T-cell (primary cell): ENCODE results near the gene MAEL. TPM values are rescaled to one million over a fixed set of nuclear protein-coding genes. Genes with fewer than 3 reads are reported as not detected.

Experiments
- ATAC-seq, 4 experiments: fragments of 200-7000 bp in 3 of 4; fragments of 150-1000 bp in 1 of 4; cut with Tn5 transposase; replicated peaks in 1 of 4; 1 replicate in 3 of 4; 2 replicates in 1 of 4; pipeline ENCODE4 v1.10.0; 2021; ENCODE audit warnings: moderate library complexity in 3 of 4, mild to moderate bottlenecking in 2 of 4, moderate number of reproducible peaks in 1 of 4
- CTCF ChIA-PET, 2 donors: fragments of 300-600 bp; sonication (Branson Sonifier 250); formaldehyde crosslinking; loops; one replicate each; lab custom pipeline; 2022; ENCODE audit warnings: antibody characterized with exemption in 2 of 2; lab: Charles Lee
- POLR2A ChIA-PET, 2 donors: fragments of 300-600 bp; sonication (Branson Sonifier 250); formaldehyde crosslinking; loops; one replicate each; lab custom pipeline; 2022; ENCODE audit warnings: antibody characterized with exemption in 2 of 2; lab: Charles Lee
- DNase-seq, 35 experiments: peaks; one replicate each; pipeline versions ENCODE4 v3.0.0 to v3.0.0-alpha.2; 2013 to 2023
- H3K27ac ChIP-seq: one replicate; pipeline ENCODE4 v1.5.1; 2013; ENCODE audit warnings: low read length
- H3K27me3 ChIP-seq, 2 experiments: replicated peaks in 1 of 2; 1 replicate in 1 of 2; 2 replicates in 1 of 2; pipeline versions ENCODE4 v1.6.1 to v1.7.0; 2013; ENCODE audit warnings: low read length in 1 of 2, mixed read lengths in 1 of 2; ENCODE audit not compliant: control insufficient read depth in 2 of 2, insufficient read depth in 2 of 2; ENCODE audit errors: extremely low read depth in 1 of 2
- H3K36me3 ChIP-seq, 2 donors: 1 replicate in 1 of 2; 2 replicates in 1 of 2; pipeline versions ENCODE4 v1.6.1 to v1.7.0; 2013; ENCODE audit warnings: low read length in 1 of 2; ENCODE audit not compliant: control insufficient read depth in 2 of 2, insufficient read depth in 1 of 2; ENCODE audit errors: extremely low read depth in 1 of 2
- H3K4me1 ChIP-seq, 2 experiments: 1 replicate in 1 of 2; 2 replicates in 1 of 2; pipeline versions ENCODE4 v1.6.1 to v1.7.0; 2013; ENCODE audit warnings: low read length in 2 of 2, mixed read lengths in 1 of 2; ENCODE audit not compliant: insufficient read depth in 2 of 2, control insufficient read depth in 1 of 2; ENCODE audit errors: extremely low read depth in 1 of 2
- H3K4me3 ChIP-seq, 2 donors: 1 replicate in 1 of 2; 2 replicates in 1 of 2; pipeline versions ENCODE4 v1.5.1 to v1.7.0; 2013; ENCODE audit warnings: mild to moderate bottlenecking in 2 of 2, low read length in 1 of 2, moderate library complexity in 1 of 2; ENCODE audit not compliant: control insufficient read depth in 1 of 2; ENCODE audit errors: extremely low read depth in 1 of 2
- H3K9me3 ChIP-seq: 2 replicates; pipeline ENCODE4 v1.7.0; 2013
- H3K27ac Mint-ChIP-seq, 2 donors: one replicate each; pipeline ENCODE4 v1.8.0; 2020 to 2021; ENCODE audit warnings: mild to moderate bottlenecking in 2 of 2, mixed read lengths in 2 of 2
- H3K27me3 Mint-ChIP-seq, 2 donors: one replicate each; pipeline ENCODE4 v1.8.0; 2021 to 2022; ENCODE audit warnings: mixed read lengths in 2 of 2
- H3K36me3 Mint-ChIP-seq: one replicate; pipeline ENCODE4 v1.8.0; 2021; ENCODE audit warnings: mixed read lengths
- H3K4me1 Mint-ChIP-seq, 3 donors: one replicate each; pipeline ENCODE4 v1.8.0; 2020 to 2022; ENCODE audit warnings: mixed read lengths in 3 of 3, mild to moderate bottlenecking in 1 of 3
- H3K4me3 Mint-ChIP-seq, 3 donors: one replicate each; pipeline ENCODE4 v1.8.0; 2020 to 2022; ENCODE audit warnings: mild to moderate bottlenecking in 3 of 3, mixed read lengths in 3 of 3, moderate library complexity in 3 of 3
- H3K9me3 Mint-ChIP-seq, 3 donors: one replicate each; pipeline ENCODE4 v1.8.0; 2020 to 2022; ENCODE audit warnings: mixed read lengths in 3 of 3
- WGBS: methylation state at CpG from one replicate; pipeline ENCODE4 v1.1.5; 2013; ENCODE audit warnings: missing lambda C conversion rate; ENCODE audit not compliant: insufficient coverage; 5-methylcytosine and 5-hydroxymethylcytosine counted together
- total RNA-seq, 35 experiments: library from RNA in 6 of 35; stranded (reverse) in 6 of 35; fragments of 120-200 nt in 1 of 35; gene quantifications; one replicate each; pipeline versions ENCODE4 v1.2.1 to v1.2.4 and lab custom pipeline; 2013 to 2026

Gene MAEL
- total RNA-seq, 5 donors from 2014 or later (not counting 1 experiment from before 2014, with no cell fraction given), result not detected

DNA sequence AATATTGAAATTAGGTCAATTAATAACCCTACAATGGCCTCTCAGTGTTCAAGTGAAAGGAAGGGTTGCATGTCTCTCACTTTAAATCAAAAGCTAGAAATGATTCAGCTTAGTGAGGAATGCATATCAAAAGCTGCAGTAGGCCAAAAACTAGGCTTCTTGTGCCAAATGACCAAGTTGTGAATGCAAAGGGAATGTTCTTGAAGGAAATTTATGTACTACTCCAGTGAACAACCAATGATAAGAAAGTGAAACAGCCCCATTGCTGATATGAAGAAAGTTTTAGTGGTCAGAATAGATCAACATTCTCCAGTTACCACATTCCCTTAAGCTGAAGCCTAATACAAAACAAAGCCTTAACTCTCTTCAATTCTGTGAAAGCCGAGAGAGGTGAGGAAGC is 10.0 kb downstream of the MAEL start:
- Mint-ChIP-seq H3K27ac (no peak overlapping the region), H3K27me3 (peaks cover 6 to 8% of the 10 kb centered on the region in 2 donors), H3K4me1 (peaks cover 0 to 4% (median 0%) of the 10 kb centered on the region in 3 donors), H3K4me3 (no peak overlapping the region), H3K9me3 (peaks cover 0 to 14% (median 0%) of the 10 kb centered on the region in 3 donors), H3K36me3 (peaks cover 3% of the 10 kb centered on the region)
- CTCF ChIA-PET, result no interaction called here
- no peak overlapping the region for H3K4me3 ChIP-seq
- H3K4me1 ChIP-seq, result no peaks in the 10 kb centered on the region
- no peak overlapping the region for H3K27ac ChIP-seq
- no CpG with 5 or more reads among the region's 1 CpG for WGBS
- no peaks in the 10 kb centered on the region for H3K36me3 ChIP-seq
- H3K27me3 ChIP-seq, result peaks cover 0 to 7% of the 10 kb centered on the region in 2 experiments
- H3K9me3 ChIP-seq, result no peaks in the 10 kb centered on the region
- POLR2A ChIA-PET, result no interaction called here
- ATAC-seq (no peak), DNase-seq (no peak)

- H3K27me3 ChIP-seq, result peaks cover 0 to 7% of the 10 kb centered on the region in 2 experiments
- peaks cover 0 to 4% (median 0%) of the 10 kb centered on the region in 3 donors for H3K4me1 Mint-ChIP-seq
- H3K9me3 ChIP-seq, result no peaks in the 10 kb centered on the region
- ATAC-seq (peak in 1 of 4 experiments; percentile 43), DNase-seq (no peak)
- H3K36me3 Mint-ChIP-seq, result peaks cover 3% of the 10 kb centered on the region
- H3K4me3 ChIP-seq, result no peak overlapping the region
- H3K27me3 Mint-ChIP-seq, result peaks cover 6 to 8% of the 10 kb centered on the region in 2 donors
- H3K27ac ChIP-seq, result no peak overlapping the region
- CTCF ChIA-PET, result interaction anchor here in 1 of 2 donors (0.6 kb wide), 1 partner anchor 62 kb away, joined by 3 read pairs; no protein-coding TSS in a partner anchor
- no peak overlapping the region for H3K27ac Mint-ChIP-seq
- no peaks in the 10 kb centered on the region for H3K4me1 ChIP-seq
- H3K36me3 ChIP-seq, result no peaks in the 10 kb centered on the region
- WGBS, result 13% methylated on average over 3 of the region's 3 CpGs
- POLR2A ChIA-PET, result no interaction called here
- H3K4me3 Mint-ChIP-seq, result no peak overlapping the region
- H3K9me3 Mint-ChIP-seq, result peaks cover 0 to 14% (median 0%) of the 10 kb centered on the region in 3 donors
Observed at GRCh38 chr1:166999500-167000055, 10.5 kb downstream of the MAEL start.

GRCh38 chr1:167000546-167000945 is 11.5 kb downstream of the MAEL start:
- Mint-ChIP-seq H3K27ac (no peak overlapping the region), H3K4me3 (no peak overlapping the region), H3K36me3 (peaks cover 3% of the 10 kb centered on the region), H3K9me3 (peaks cover 0 to 14% (median 0%) of the 10 kb centered on the region in 3 donors), H3K4me1 (peaks cover 0 to 4% (median 0%) of the 10 kb centered on the region in 3 donors), H3K27me3 (peaks cover 6 to 8% of the 10 kb centered on the region in 2 donors)
- H3K9me3 ChIP-seq, result no peaks in the 10 kb centered on the region
- no peaks in the 10 kb centered on the region for H3K4me1 ChIP-seq
- no peak for DNase-seq
- no CpG with 5 or more reads among the region's 1 CpG for WGBS
- H3K27ac ChIP-seq, result no peak overlapping the region
- CTCF ChIA-PET, result no interaction called here
- no peaks in the 10 kb centered on the region for H3K36me3 ChIP-seq
- POLR2A ChIA-PET, result no interaction called here
- peaks cover 0 to 4% of the 10 kb centered on the region in 2 experiments for H3K27me3 ChIP-seq
- no peak for ATAC-seq
- no peak overlapping the region for H3K4me3 ChIP-seq

GRCh38 chr1:167002354-167002753 is 13.3 kb downstream of the MAEL start:
- peaks cover 0 to 14% (median 0%) of the 10 kb centered on the region in 3 donors for H3K9me3 Mint-ChIP-seq
- H3K4me1 Mint-ChIP-seq, result peaks cover 0 to 4% (median 0%) of the 10 kb centered on the region in 3 donors
- H3K27me3 Mint-ChIP-seq, result peaks cover 5 to 7% of the 10 kb centered on the region in 2 donors

DNA sequence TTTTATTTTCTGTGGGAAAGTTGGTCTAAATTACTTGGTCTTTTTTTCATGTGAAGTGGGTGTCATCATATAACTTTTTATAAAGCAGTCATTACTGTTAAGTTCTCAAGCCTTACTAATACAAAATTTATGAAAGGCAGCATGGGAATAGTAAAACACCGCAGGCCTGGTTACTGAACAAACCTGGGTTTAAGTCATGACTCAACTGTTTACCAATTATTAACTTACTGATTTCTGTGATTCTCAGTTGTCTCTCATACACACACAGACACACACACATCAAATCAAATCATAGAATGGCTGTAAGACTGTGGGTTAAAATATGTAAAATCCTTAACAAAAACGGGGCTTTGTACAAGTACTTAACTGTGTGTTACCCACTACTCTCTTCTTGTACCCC is 14.6 kb downstream of the MAEL start:
- no peaks in the 10 kb centered on the region for H3K9me3 ChIP-seq
- Mint-ChIP-seq H3K4me1 (peaks cover 0 to 4% (median 0%) of the 10 kb centered on the region in 3 donors), H3K27me3 (peaks cover 0 to 1% of the 10 kb centered on the region in 2 donors), H3K4me3 (no peak overlapping the region), H3K27ac (no peak overlapping the region), H3K36me3 (peaks cover 3% of the 10 kb centered on the region), H3K9me3 (peaks cover 0 to 14% (median 0%) of the 10 kb centered on the region in 3 donors)
- ChIA-PET POLR2A (no interaction called here), CTCF (no interaction called here)
- no peaks in the 10 kb centered on the region for H3K4me1 ChIP-seq
- no peak overlapping the region for H3K4me3 ChIP-seq
- WGBS, result no CpG with 5 or more reads among the region's 2 CpGs
- H3K27ac ChIP-seq, result no peak overlapping the region
- H3K36me3 ChIP-seq, result no peaks in the 10 kb centered on the region
- no peak for DNase-seq
- no peaks in the 10 kb centered on the region for H3K27me3 ChIP-seq
- no peak for ATAC-seq

More at GRCh38 chr1:167002354-167002753, 13.3 kb downstream of the MAEL start:
- H3K9me3 ChIP-seq, result no peaks in the 10 kb centered on the region
- H3K4me3 ChIP-seq, result no peak overlapping the region
- no peak for DNase-seq
- WGBS, result no CpG with 5 or more reads among the region's 2 CpGs
- Mint-ChIP-seq H3K27ac (no peak overlapping the region), H3K4me3 (no peak overlapping the region), H3K36me3 (peaks cover 3% of the 10 kb centered on the region)
- H3K27me3 ChIP-seq, result no peaks in the 10 kb centered on the region
- no peaks in the 10 kb centered on the region for H3K4me1 ChIP-seq
- no peak for ATAC-seq
- no peak overlapping the region for H3K27ac ChIP-seq
- CTCF ChIA-PET, result no interaction called here
- POLR2A ChIA-PET, result no interaction called here
- H3K36me3 ChIP-seq, result no peaks in the 10 kb centered on the region

DNA sequence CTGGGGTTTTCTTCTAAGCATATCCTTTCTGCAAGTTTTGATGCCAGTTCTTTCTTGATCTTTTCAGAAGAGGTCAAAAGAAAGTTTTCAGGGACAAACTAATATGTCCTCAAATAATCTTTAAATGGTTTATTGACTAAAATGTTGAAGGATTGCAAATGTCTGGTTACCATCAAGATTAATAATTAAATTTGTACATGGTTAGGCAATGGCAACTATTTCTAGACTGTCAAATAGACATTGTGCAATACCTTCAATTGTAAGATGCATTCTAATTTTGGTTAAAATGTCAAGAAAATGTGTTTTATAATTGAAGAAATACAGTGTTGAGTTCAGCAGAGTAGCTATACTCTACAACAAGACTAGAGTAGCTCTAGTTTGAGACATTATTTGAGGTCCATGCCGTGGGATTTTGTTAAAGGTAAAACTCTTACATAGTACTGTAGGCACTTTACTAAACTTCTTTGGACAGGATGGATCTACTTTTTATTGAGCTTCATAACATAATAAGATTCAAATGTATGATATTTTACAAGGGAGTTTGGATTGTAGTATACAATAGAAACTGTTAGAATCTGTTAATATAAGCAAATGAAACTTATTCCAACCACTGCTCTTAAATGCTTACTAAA is 22.6 kb downstream of the MAEL start:
- no CpG with 5 or more reads among the region's 1 CpG for WGBS

More for the DNA sequence above, 22.6 kb downstream of the MAEL start:
- no peak for DNase-seq
- Mint-ChIP-seq H3K4me1 (no peaks in the 10 kb centered on the region), H3K9me3 (no peaks in the 10 kb centered on the region), H3K27ac (no peak overlapping the region), H3K36me3 (no peaks in the 10 kb centered on the region), H3K27me3 (peaks cover 15 to 31% of the 10 kb centered on the region in 2 donors), H3K4me3 (no peak overlapping the region)
- H3K27ac ChIP-seq, result no peak overlapping the region
- POLR2A ChIA-PET, result no interaction called here
- no peak overlapping the region for H3K4me3 ChIP-seq
- no peaks in the 10 kb centered on the region for H3K36me3 ChIP-seq
- H3K9me3 ChIP-seq, result no peaks in the 10 kb centered on the region
- peaks cover 0 to 3% of the 10 kb centered on the region in 2 experiments for H3K27me3 ChIP-seq
- H3K4me1 ChIP-seq, result peaks cover 0 to 3% of the 10 kb centered on the region in 2 experiments
- ATAC-seq, result no peak
- CTCF ChIA-PET, result no interaction called here
